Breast epithelium (tissue), 4 donors: ENCODE data around the gene METTL9. TPM values are rescaled to one million over a fixed set of nuclear protein-coding genes. Genes with fewer than 3 reads are reported as not detected.

Experiments used
- DNase-seq, 2 donors: peaks; one replicate each; pipeline ENCODE4 v3.0.0-alpha.2; 2019; ENCODE audit warnings: low spot score in 2 of 2
- H3K27ac ChIP-seq, 2 donors: fragments of 200-600 bp; sonication (generic) in 1 of 2; one replicate each; pipeline ENCODE4 v1.5.1; 2016 to 2019; ENCODE audit warnings: mild to moderate bottlenecking in 1 of 2
- H3K27me3 ChIP-seq, 2 donors: fragments of 200-600 bp; sonication (generic) in 1 of 2; one replicate each; pipeline versions ENCODE4 v1.5.1 to v1.6.0; 2017 to 2019; ENCODE audit warnings: control low read depth in 1 of 2, mild to moderate bottlenecking in 1 of 2
- H3K36me3 ChIP-seq: fragments of 200-600 bp; one replicate; pipeline ENCODE4 v1.5.1; 2019
- H3K4me1 ChIP-seq, 2 donors: fragments of 200-600 bp; sonication (generic); one replicate each; pipeline ENCODE4 v1.5.1; 2016 to 2019; ENCODE audit warnings: control low read depth in 1 of 2
- H3K4me3 ChIP-seq, 3 donors: fragments of 200-600 bp; sonication (generic); 1 replicate in 2 of 3; 2 replicates in 1 of 3; pipeline ENCODE4 v1.5.1; 2016 to 2019; ENCODE audit warnings: mild to moderate bottlenecking in 3 of 3, moderate library complexity in 2 of 3
- H3K9me3 ChIP-seq, 2 donors: fragments of 200-600 bp; sonication (generic) in 1 of 2; one replicate each; pipeline ENCODE4 v1.5.1; 2016 to 2019; ENCODE audit warnings: control low read depth in 1 of 2
- CTCF ChIP-seq, 3 donors: fragments of 450-650 bp; IDR thresholded peaks; one replicate each; pipeline ENCODE4 v1.5.1; 2016 to 2017; ENCODE audit warnings: antibody characterized with exemption in 3 of 3, mild to moderate bottlenecking in 3 of 3, moderate library complexity in 3 of 3
- POLR2A ChIP-seq: fragments of 450-650 bp; IDR thresholded peaks from one replicate; pipeline ENCODE4 v1.6.1; 2016; ENCODE audit warnings: antibody characterized with exemption, mild to moderate bottlenecking, moderate library complexity
- POLR2AphosphoS5 ChIP-seq, 3 donors: sonication (generic); formaldehyde crosslinking; IDR thresholded peaks; one replicate each; pipeline ENCODE4 v1.6.1; 2017; ENCODE audit warnings: antibody characterized with exemption in 3 of 3
- intact Hi-C: fragments of 100-400 bp; cut with DNase I; formaldehyde crosslinking; loops from one replicate; pipeline ENCODE4 v1.15.1; 2023; ENCODE audit warnings: low total_unique reads
- total RNA-seq, 3 donors: library from RNA; depleted of rRNA; stranded (reverse); fragments of >200 nt; gene quantifications; one replicate each; pipeline ENCODE4 v1.1.0, GENCODE V29; 2016

The METTL9 gene
- total RNA-seq, 3 donors from 2014 or later = 121 to 162 (median 136) TPM

- H3K9me3 ChIP-seq = no peaks in the 10 kb centered on the region
- no peak for DNase-seq
- no peaks in the 10 kb centered on the region for H3K36me3 ChIP-seq
- TF ChIP-seq POLR2AphosphoS5 (IDR thresholded peaks at IDR 0.05) = no peak
- TF ChIP-seq CTCF (IDR thresholded peaks at IDR 0.05) = no peak
- no peak for TF ChIP-seq POLR2A
- no peaks in the 10 kb centered on the region for H3K27me3 ChIP-seq
- intact Hi-C loops = no loop called here
- no peak overlapping the region for H3K27ac ChIP-seq
- H3K4me1 ChIP-seq = no peaks in the 10 kb centered on the region
- no peak overlapping the region for H3K4me3 ChIP-seq
Observed at GRCh38 chr16:21703156-21703555, 103.8 kb downstream of the METTL9 start.

GRCh38 chr16:21703589-21704174 is 104.3 kb downstream of the METTL9 start:
- H3K9me3 ChIP-seq = no peaks in the 10 kb centered on the region
- H3K27ac ChIP-seq = no peak overlapping the region
- no peaks in the 10 kb centered on the region for H3K4me1 ChIP-seq
- no peak overlapping the region for H3K4me3 ChIP-seq
- DNase-seq = no peak
- no peaks in the 10 kb centered on the region for H3K27me3 ChIP-seq
- TF ChIP-seq CTCF (IDR thresholded peaks at IDR 0.05) = no peak
- no peak for TF ChIP-seq POLR2A
- intact Hi-C loops = no loop called here
- H3K36me3 ChIP-seq = no peaks in the 10 kb centered on the region

- Histone ChIP-seq H3K36me3 (no peaks in the 10 kb centered on the region), H3K4me1 (no peaks in the 10 kb centered on the region), H3K4me3 (no peak overlapping the region), H3K9me3 (no peaks in the 10 kb centered on the region), H3K27ac (no peak overlapping the region), H3K27me3 (no peaks in the 10 kb centered on the region)
- DNase-seq = no peak
- intact Hi-C loops = no loop called here
- no peak for TF ChIP-seq CTCF (IDR thresholded peaks at IDR 0.05)
- TF ChIP-seq POLR2AphosphoS5 (IDR thresholded peaks at IDR 0.05) = no peak
- TF ChIP-seq POLR2A = no peak
Observed at GRCh38 chr16:21704266-21704665, 104.9 kb downstream of the METTL9 start.

- H3K4me3 ChIP-seq = no peak overlapping the region
Observed at GRCh38 chr16:21704733-21705132, 105.4 kb downstream of the METTL9 start.

More at GRCh38 chr16:21704733-21705132, 105.4 kb downstream of the METTL9 start:
- Histone ChIP-seq H3K36me3 (no peaks in the 10 kb centered on the region), H3K9me3 (no peaks in the 10 kb centered on the region), H3K27me3 (no peaks in the 10 kb centered on the region), H3K4me1 (no peaks in the 10 kb centered on the region), H3K27ac (no peak overlapping the region)
- TF ChIP-seq CTCF (IDR thresholded peaks at IDR 0.05) = no peak
- TF ChIP-seq POLR2AphosphoS5 (IDR thresholded peaks at IDR 0.05) = no peak
- no peak for TF ChIP-seq POLR2A
- DNase-seq = no peak
- intact Hi-C loops = no loop called here

Other genes starting within 250 kb of the METTL9 start
- gene IGSF6, start 53.0 kb downstream of the METTL9 start, total RNA-seq = 10 to 100 TPM in 1 of 3 donors, 1 to 10 TPM in 1, under 1 TPM in 1; 0.33 to 13.2 (median 6.7) TPM
- gene OTOA, start 64.4 kb downstream of the METTL9 start, total RNA-seq = 1 to 10 TPM in 1 of 3 donors, under 1 TPM in 1, not detected in 1; 0.96 to 1.5 TPM